ENCODE data around the gene SCARB1.

DNA sequence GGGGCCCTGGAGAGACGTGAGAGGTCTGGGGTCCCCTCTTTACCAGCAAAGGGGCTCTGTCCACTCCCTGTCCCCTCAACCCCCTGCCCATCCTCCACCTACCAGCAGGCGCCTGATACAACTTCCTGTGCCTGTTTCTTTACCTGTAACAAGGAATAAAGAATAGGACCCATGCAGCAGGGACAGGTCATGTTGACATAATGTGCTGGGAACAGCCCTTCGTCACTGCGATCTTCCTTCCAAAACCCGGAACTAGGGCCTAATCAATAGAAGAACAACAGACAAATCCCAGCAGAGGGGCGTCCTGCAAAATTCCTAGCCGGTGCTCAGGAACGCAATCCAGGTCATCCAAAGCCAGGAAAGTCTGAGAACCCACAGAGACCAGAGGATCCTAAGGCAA lies 32.1 kb downstream of the SCARB1 start:
- TF ChIP-seq EZH2 (IDR thresholded peaks at IDR 0.05; ENCODE audit: low read length, missing control alignments), result no peak
- TF ChIP-seq, protein P1, sequence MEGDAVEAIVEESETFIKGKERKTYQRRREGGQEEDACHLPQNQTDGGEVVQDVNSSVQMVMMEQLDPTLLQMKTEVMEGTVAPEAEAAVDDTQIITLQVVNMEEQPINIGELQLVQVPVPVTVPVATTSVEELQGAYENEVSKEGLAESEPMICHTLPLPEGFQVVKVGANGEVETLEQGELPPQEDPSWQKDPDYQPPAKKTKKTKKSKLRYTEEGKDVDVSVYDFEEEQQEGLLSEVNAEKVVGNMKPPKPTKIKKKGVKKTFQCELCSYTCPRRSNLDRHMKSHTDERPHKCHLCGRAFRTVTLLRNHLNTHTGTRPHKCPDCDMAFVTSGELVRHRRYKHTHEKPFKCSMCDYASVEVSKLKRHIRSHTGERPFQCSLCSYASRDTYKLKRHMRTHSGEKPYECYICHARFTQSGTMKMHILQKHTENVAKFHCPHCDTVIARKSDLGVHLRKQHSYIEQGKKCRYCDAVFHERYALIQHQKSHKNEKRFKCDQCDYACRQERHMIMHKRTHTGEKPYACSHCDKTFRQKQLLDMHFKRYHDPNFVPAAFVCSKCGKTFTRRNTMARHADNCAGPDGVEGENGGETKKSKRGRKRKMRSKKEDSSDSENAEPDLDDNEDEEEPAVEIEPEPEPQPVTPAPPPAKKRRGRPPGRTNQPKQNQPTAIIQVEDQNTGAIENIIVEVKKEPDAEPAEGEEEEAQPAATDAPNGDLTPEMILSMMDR (conservative IDR thresholded peaks at IDR 0.05 in 1 of 2, IDR thresholded peaks at IDR 0.05 in 1 of 2; ENCODE audit: low read depth in 1 of 2, low read length in 2 of 2), result no peak
